ENCODE measurements around the gene TSC2. TPM values are rescaled to one million over a fixed set of nuclear protein-coding genes. Genes with fewer than 3 reads are reported as not detected.
"Not testable (repeated sequence)": the region's sequence is repeated elsewhere in the genome, so short reads cannot be mapped to it uniquely, and the experiment has no call there.

The TSC2 gene
- total RNA-seq, 1 donor from 2014 or later: 58.9 TPM

DNA sequence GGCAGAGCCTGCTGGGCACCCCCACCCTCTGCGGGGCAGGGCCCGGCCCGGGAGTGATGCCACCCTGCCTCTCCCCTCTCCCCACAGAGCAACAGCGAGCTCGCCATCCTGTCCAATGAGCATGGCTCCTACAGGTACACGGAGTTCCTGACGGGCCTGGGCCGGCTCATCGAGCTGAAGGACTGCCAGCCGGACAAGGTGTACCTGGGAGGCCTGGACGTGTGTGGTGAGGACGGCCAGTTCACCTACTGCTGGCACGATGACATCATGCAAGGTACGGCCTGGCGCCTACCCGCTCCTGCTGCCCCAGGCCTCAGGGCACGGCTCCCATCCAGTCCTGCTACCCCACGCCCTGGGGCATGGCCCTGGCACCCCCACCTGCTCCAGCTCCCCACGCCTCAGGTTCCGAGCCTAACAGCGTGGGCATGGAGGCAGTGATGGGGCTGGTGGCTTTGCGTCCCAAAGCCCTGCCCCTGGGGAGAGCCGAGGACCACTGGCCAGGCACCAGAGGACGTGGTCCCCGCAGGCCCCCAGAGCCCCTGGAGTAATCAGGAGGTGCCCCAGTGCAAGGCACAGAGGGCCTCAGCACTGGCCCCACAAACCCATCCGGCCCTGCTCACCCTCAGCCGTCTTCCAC is 38.4 kb downstream of the TSC2 start:
- DNase-seq: no peak

DNA sequence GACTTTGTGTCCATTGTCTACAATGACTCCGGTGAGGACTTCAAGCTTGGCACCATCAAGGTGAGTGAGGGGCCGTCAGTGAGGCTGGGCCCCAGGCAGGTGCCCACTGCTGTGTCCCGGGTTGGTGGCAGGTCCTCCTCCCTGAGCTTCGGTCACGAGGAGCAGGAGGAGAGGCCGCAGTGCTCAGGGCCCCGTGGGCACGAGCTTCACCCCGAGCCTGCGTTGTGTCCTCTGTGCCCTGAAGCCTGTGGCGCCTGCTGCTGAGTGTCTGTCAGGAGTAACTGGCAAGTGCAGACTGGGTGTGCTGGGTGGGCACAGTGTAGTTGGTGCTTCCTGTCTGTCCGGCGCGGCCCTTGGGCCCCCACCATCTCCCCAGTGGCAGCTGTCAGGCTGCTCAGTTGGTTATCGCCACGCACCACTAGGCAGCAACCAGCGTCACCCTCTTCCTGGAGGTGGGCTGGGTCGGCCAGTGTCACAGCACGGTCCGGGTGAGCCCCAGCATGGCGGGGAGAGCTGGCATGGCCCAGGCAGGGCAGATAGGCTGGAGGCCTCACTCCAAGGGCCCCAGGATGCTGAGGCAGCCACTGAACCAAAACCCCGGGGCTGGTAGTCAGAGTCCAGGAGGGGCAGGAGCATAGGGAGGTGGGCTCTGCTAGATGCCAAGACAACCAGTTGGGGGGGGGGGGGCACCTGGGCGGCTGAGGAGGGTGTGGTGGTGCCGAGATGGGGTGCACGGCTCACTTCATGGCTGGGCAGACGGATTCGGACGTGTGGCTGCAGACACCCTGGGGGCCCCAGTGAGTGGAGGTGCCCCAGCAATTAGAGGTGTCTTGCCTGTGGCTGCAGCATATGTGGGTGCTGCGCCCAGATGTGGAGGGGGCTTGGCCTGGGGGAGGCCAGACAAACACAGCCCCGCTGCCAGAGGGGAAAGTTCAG is 39.3 kb downstream of the TSC2 start:
- DNase-seq: no peak

DNA sequence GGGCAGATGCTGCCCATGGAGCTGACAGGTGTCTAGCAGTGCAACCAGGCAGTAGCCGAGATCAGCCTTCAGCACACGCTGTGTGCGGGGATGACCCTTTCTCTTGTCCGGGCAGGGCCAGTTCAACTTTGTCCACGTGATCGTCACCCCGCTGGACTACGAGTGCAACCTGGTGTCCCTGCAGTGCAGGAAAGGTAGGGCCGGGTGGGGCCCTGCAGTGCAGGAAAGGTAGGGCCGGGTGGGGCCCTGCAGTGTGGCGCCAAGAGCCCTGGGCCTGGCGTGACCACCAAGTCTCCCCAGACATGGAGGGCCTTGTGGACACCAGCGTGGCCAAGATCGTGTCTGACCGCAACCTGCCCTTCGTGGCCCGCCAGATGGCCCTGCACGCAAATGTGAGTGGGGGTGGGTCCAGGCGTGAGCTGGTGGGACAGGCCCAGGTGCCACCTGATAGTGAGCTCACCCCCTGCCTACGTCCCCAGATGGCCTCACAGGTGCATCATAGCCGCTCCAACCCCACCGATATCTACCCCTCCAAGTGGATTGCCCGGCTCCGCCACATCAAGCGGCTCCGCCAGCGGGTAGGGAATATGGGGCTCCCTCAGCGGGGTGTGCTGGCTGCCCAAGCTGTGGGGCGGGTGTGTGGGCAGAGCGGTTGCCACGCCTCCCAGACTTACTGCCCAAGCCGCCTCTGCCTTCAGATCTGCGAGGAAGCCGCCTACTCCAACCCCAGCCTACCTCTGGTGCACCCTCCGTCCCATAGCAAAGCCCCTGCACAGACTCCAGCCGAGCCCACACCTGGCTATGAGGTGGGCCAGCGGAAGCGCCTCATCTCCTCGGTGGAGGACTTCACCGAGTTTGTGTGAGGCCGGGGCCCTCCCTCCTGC is 40.2 kb downstream of the TSC2 start:
- DNase-seq: no peak

DNA sequence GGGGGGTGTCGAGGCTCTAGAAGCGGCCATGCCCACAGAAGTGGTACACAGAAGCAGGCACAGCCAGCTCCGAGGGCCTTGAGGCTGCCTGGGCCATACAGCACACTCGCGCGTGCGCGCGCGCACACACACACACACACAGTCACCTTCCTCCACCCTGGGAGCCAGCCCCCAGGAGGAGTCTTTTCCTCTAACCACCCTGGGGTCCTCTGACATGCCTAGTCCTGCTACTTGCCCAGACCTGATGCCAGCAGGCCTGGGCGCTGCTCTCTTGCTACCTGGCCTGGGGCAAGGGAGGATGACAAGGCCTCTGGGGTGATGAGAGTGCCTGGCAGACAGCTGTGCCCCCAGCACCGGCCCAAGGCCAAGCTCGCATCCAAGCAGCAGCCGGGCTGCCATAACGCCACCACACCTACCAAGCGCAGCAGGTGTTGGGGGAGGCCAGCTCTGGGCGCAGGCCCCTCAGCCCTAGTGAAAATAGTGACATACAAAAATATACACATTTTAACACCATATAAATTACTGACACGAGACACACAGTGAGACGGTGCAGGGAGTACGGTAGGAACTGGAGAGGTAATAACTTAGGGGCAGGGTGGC is 41.1 kb downstream of the TSC2 start:
- DNase-seq: no peak

DNA sequence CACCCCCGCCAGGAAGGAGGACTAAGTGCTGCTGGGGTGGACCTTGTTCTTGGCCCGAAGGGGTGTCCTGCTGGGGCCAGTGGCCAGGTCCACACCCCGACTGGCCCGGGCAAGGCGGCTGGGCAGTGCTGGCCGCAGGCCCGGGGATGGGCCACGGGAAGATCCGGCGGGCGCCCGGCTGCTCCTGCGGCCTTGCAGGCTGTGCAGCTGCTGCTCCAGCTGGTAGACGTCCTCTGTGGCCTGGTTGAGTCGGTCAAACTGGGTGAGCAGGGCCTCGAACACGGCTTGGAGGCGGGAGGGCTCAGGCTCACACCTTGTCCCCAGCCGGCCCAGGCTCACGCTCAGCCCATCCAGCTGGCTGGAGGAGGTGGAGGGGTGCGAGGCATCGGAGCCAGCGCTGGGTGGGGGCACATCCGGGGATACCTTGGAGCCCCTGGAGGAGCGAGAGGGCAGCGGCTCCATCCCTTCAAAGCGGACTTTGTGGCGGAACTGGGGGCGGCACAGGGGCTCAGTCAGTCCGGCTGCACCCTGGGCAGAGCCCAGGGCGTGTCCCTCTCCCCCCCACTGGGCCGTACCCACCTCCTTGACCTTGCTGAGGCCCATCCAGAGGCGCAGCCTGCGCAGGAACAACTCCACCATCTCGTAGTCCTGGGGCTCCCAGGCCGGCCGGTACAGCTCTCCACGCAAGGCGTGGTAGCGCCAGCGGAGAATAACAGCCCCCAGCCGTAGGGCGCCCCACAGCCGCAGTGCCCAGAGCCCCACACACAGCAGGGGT is 42.1 kb downstream of the TSC2 start:
- no peak for DNase-seq

DNA sequence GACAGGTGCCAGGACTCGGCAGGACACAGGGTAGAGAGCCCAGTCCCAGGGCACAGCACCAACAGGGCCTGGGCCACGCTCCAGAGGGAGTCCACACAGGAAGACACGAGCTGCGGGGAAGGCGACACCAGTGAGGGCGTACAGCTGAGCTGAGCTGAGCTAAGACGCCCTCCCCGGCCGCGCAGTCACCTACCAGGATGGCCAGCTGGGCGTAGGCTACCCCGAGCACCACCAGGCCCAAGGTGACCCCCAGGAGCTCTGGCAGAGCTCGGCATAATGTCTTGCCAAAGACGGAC is 42.6 kb downstream of the TSC2 start:
- DNase-seq: no peak

DNA sequence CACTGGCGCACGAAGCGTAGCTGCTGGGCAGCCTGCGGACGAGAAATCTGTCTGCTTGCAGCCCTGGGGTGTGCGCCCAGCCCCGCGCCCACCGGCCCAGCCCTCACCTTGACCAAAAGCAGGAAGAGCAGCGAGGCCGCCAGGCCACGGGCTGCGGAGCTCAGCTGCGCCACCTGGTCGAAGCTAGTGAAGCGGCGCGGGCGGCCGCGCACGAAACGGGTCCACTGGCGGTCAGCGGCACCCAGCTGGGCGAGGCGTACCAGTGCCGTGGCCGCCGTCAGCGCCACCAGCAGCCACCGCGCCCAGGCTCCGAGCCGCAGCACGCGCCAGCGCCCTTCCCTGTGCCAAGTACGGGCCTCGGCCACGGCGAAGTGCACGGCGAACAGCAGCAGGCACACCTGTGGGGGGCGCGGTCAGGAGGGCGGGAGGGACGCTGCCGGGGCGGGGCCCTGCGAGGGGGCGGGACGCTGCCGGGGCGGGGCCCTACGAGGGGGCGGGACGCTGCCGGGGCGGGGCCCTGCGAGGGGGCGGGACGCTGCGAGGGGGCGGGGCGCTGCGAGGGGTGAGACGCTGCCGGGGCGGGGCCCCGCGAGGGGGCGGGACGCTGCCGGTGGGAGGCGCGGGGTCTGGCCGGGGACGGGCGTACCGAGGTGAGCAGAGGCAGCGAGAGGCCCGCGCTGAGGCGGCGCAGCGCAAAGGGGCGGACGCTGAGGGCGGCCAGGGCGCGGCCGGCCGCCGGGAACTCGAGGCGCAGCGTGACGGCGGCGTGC is 43.2 kb downstream of the TSC2 start:
- peak; percentile 37 for DNase-seq

DNA sequence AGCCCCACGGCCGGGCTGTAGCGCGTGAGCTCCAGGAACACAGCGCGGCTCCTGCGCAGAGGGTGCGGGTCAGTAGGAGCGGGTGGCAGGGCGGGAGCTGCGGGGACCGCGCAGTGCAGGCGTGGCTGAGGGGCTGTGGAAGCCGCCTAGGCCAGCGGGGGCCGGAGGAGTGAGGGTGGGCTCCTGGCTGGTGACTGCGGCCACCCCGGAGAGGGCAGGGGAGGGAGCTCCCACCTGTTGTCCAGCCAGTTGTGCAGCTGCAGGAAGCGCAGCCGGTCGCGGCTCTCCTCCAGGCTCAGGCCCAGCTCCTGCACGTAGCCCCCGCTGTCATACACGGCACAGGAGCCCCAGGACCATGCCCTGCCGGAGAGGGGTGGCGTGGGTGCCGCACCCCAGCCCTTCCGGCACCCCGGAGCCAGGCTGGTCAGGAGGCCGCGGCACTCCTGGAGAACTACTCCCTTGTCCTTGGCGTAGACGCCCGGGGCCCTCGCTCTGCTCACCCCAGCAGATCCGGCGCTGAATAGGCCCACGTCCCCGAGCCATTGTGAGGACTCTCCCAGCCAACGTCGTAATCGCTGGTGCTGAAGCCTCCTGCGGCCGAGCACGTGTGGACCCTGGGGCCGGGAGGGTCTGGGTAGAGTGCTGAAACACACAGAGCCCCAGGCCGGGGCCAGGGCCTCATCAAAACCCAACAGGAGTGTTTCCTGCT is 43.9 kb downstream of the TSC2 start:
- DNase-seq: no peak

DNA sequence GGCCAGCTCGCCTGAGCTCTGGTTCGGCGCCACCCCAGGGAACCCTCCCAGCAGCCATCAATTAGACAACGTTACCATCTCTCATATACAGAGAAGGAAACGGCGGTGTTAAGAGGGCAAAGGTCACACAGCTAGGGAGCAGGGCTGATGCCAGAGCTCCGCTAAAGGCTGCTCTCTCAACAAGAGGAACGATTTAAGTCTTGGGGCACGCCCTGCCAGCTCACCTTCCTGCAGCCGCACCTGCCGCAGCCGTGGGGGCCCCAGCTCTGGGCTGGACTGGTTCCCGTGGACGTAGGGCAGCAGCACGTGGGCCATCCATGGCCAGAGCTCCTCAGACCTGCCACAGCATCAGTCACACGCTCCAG is 44.5 kb downstream of the TSC2 start:
- DNase-seq: no peak

DNA sequence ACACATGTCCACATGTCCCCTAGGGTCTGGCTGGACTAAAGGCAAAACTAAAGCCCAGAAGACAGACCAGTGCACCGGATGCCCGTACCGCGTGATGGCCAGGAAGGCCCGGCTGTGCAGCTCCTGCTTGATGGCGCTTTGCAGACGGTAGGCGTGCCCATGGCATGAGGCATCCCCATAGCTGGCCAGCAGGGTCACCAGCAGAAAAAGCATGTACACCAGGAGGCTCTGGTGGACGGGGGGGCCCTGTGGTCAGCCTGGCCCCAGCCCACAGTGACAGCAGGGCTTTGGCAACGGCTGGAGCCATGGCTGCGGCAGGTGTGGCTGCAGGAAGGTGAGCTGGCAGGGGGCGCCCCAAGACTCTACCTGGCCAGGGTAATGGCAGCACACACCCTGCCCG is 45.1 kb downstream of the TSC2 start:
- no peak for DNase-seq

DNA sequence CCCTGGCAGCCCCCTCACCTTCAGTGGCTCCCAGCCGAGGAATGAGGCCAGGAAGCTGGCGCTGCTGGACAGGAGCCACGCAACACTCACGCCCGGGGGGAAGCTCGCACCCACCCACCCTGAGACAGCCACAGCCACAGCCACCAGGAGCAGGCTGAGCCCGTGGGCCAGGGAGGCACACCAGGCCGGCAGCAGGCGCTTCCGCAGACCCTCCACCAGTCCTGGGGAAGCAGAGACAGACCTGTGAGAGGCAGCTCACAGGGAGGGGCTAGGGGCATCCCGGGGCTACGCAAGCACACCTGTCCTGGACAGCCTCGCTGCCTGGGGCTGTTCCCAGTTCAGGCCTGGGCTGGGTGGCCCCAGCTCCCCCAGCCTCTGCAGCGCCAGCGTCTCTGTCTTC is 46.0 kb downstream of the TSC2 start:
- no peak for DNase-seq

DNA sequence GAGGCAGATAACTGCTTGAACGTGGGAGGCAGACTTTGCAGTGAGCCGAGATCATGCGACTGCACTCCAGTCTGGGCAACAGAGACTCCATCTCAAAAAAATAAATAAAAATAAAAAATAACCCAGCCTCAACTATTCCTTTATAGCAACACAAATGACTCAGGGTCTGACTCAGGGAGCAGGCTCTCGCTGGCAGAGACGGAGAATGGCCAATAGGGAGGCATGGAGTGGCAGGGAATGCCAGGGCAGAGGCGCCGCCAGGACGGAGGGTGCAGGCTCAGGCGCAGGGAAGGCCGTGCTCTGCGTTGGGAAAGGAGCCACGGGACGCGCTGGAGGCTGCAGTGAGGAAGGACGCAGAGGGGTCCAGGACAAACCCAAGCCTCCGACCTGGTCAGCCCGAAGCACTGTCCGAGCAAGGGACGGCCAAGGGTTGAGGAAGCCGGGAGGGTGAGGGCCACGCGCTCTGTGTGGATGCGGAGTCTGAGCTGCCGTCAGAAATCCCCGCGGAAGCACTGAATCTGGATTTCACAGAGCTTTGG is 47.6 kb downstream of the TSC2 start:
- no peak for DNase-seq

DNA sequence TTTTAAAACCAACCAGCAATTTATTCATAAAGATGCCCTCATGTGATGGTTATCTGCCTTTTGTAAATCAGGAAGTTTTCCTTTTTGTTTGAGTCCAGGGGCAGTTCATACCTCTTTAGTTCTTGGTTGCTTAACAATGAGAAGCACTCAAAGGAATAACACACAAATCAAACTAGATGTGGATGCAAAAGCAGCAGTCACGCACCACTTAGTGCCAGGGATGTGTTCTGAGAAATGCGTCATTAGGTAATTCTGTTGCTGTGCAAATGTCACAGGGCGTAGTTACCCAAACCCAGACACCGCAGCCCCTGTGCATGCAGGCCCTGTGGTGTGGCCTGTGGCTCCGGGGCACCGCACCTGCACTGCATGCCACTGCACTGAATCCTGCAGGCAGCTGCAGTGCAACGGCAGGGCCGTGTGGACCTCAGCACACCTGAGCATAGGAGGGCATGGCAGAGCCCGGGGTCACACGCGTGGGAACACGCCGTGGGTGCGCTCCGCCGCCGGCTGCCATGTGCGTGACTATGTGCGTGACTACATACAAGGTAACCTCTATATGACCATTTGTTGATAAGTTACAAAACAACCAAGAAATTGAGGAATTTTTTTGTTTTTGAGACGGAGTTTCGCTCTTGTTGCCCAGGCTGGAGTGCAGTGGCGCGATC is 48.3 kb downstream of the TSC2 start:
- DNase-seq: no peak

DNA sequence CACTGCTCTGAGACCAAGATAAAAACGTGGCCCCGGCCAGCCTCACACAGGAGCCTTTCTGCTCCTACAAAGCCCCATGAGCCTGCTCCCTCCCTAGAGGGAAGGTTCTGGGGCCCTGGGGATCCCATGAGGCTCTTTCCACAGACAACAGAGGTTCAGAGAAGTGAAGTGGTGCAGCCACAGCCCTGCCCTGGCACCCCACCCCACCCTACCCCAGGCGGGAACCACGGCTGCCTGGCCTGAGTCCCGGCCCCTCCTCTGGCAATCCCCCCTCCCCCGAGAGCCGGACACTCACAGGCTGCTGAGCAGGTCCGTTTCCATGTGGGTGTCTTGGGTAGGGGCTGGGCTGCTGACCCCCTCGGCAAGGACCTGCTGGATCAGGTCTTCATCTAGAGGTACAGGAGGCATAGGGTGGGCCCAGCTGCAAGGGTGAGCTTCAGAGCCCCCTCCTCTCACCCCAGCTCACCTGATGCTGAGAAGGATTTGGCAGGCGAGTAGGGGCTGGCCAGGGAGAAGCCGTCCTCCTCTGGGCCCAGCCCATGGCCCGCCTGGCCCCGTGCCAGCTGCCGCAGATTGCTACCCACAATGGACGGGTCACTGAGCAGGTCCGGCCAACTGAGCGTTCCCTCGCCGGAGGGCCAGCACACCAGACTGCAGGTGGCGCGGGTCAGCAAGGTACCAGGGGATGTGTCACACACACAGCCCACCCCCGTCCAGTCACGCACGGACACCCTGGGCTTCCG is 49.2 kb downstream of the TSC2 start:
- DNase-seq: no peak

DNA sequence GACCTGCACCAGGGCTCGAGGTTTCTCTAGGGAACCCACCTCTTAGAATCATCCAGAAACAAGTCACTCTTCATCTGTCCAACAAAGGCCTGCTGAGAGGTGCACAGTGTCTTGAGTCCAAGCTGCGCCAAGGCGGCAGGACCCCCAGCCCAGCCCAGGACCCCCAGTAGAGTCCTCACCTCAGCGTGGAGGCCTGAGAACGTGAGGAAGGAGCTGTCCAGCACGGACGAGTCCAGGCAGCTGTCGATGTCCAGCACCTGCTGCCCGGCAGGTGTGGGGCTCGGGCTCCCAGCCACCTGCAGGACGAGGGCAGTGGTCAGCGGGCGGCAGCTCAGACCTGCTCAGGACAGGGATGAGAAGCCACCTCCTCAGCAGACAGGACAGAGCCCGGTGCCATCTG is 49.9 kb downstream of the TSC2 start:
- DNase-seq: not testable (repeated sequence)

DNA sequence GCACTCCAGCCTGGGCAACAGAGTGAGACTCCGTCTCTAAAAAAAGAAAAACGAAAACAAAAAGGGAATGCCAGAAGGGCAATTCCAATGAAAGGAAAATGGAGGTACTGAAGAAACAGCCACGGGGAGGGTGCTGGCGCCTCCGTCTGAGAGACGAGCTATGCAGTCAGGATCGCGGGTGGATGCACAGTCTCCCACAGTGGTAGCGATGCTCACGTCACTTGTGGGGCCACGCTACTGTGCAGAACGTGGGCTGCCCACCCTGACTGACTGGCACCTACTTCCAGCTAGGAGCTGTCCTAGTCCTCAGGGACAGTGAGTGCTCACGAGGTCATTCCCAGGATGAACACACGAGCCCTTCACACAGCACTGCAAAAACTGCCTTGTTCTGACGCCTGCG is 53.8 kb downstream of the TSC2 start:
- DNase-seq: not testable (repeated sequence)

DNA sequence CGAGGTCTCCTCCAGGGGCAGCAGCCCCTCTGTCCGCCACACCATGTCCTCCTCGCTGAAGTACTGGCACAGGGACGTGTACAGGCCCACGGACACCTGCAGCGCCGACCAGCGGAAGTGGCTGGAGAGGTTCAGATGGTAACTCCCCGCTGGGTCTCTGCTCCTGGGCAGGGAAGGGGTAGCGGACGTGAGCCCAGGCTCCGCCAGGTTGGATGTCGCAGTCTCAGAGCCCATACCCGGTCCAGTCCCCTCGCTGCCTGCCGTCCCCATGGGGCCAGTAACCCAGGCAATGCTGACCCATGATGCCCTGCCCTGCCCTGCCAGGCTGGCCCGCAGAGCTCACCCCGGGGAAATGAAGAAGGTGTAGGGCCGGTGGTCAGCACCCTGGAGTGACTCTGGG is 54.7 kb downstream of the TSC2 start:
- no peak for DNase-seq

DNA sequence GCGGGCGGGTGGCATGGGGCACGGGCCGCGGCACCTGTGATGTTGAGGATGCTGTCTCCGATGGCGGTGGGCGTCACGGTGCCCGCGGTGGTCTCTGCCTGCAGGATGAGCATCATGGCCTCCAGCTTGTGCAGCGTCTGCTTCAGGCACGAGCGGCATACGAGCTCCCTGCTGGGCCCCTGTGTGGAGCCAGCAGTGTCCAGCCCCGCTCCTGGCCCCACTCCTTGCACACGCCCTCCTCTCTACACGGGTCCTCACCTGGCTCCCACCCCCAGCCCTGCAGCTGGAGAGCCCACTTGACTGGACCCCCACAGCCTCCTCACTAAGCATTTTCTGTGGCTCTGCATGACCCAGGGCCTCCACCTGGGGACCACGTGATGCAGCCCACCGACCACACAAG is 56.7 kb downstream of the TSC2 start:
- DNase-seq: not testable (repeated sequence)

DNA sequence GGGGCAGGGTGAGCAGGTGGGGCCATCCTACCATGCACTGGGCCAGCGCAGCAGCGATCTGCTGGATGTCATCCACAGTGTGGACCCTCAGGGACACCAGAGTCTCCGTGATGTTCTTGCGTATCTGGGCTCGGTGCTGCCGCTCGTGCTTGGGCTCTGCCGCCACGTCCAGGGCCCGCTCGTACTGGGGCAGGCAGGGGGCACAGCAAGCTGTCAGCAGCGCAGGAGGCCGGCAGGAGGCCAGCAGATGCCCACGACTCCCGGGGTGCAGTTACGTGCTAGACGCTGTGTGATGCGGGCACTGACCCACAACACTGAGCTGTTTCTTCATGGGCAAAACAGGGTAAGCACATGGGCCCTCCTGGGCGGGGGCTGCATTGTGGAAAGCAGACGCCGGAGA is 57.5 kb downstream of the TSC2 start:
- not testable (repeated sequence) for DNase-seq
